GM10266 (cell line): ENCODE data around the gene HOXB2.

ENCODE experiments used
- DNase-seq: peaks from one replicate; pipeline ENCODE4 v3.0.0; 2012; ENCODE audit errors: extremely low spot score
- TF ChIP-seq, protein P1 (sequence below): IDR thresholded peaks from 2 replicates; pipeline ENCODE4 v1.5.1; 2012; ENCODE audit warnings: mild to moderate bottlenecking, low read depth; ENCODE audit not compliant: control insufficient read depth, insufficient read depth; ENCODE audit errors: missing control alignments

HOXB2 gene

DNA sequence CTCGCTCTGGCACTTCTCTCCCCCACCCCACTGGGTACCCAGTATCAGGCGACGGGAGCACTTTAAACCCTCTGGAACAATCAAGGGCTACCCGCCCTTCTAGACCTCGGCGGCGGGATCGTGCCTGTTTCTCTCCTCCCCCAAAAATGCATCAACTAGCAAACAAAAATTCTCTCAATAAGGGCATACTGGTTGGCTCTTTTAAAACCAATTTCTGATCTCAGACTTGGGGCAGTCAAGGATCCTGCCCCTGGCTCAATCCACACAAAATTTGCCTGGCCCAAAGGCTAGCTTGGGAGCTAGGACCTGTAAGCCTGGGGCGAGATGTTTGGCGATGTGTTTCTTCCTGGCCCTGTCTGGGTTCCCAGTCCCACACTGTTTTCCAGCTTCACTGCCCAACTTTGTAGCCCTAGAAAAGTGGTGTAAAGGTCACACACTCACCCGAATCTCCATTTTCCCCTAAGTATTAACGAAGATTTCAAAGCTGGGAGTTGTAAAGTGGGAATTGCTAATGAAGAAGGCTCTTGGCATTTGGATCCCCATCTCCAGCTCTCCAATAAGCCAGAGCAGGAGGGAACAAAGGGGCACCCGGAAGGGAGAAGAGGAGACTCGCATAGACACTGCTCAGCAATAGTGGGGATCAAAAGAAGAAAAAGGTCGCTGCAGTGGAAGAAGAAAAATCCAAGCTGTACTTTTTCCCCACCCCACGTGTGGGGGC, 14.4 kb upstream of the HOXB2 start:
- TF ChIP-seq, protein P1, sequence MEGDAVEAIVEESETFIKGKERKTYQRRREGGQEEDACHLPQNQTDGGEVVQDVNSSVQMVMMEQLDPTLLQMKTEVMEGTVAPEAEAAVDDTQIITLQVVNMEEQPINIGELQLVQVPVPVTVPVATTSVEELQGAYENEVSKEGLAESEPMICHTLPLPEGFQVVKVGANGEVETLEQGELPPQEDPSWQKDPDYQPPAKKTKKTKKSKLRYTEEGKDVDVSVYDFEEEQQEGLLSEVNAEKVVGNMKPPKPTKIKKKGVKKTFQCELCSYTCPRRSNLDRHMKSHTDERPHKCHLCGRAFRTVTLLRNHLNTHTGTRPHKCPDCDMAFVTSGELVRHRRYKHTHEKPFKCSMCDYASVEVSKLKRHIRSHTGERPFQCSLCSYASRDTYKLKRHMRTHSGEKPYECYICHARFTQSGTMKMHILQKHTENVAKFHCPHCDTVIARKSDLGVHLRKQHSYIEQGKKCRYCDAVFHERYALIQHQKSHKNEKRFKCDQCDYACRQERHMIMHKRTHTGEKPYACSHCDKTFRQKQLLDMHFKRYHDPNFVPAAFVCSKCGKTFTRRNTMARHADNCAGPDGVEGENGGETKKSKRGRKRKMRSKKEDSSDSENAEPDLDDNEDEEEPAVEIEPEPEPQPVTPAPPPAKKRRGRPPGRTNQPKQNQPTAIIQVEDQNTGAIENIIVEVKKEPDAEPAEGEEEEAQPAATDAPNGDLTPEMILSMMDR, result no peak
- no peak for DNase-seq

DNA sequence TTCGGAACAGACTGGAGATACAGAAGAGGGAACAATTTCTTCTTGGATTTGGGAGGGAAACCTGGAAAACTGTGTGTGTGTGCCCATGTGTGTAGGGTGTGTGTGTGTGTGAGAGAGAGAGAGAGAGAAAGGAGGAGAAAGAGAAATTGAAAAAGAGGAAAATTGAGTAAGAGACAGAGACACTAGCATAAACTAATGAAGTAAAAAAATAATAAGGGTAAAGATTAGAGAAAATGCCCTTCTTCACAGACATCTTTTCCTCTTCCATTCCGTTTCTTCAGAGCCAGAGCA, 13.9 kb upstream of the HOXB2 start:
- DNase-seq, result no peak
- TF ChIP-seq, protein P1, result no peak

DNA sequence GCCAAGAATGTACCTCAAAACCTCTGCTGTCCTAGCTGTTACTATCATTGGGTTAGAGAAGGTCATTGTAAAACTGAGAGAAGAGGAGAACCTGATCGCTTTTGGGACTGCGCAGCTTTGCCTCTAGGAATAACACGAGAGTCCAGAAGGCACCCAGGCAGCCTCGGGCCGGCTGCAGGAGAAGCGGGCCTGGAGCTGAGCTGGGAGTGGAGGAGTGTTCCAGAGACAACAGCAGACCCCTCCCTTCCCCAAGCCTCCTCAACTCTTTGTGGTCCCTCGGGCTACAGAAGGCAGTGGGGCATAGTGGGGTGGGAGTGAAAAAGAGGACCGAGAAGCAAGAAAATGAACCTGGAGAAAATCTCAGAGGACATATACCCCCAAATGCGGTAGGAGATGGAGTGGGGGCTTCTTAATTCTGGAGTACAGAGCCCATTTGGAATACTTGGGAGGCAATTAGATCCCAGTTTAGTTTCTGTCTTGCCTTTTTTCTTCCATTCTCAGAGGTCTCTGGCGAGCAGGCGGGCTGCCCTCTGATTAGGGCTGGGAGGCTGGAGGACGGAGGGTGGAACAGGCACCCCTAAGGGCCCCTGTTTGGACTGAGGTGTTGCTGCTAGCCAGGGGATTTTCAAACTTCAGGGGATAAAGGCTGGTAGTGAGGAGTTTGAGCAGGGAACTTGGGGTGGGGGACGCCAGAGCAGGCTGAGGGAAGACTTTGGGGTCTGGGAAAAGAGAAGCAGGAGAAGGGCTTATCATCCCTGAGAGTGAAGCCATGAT, 13.3 kb upstream of the HOXB2 start:
- TF ChIP-seq, protein P1, result no peak
- DNase-seq, result no peak

DNA sequence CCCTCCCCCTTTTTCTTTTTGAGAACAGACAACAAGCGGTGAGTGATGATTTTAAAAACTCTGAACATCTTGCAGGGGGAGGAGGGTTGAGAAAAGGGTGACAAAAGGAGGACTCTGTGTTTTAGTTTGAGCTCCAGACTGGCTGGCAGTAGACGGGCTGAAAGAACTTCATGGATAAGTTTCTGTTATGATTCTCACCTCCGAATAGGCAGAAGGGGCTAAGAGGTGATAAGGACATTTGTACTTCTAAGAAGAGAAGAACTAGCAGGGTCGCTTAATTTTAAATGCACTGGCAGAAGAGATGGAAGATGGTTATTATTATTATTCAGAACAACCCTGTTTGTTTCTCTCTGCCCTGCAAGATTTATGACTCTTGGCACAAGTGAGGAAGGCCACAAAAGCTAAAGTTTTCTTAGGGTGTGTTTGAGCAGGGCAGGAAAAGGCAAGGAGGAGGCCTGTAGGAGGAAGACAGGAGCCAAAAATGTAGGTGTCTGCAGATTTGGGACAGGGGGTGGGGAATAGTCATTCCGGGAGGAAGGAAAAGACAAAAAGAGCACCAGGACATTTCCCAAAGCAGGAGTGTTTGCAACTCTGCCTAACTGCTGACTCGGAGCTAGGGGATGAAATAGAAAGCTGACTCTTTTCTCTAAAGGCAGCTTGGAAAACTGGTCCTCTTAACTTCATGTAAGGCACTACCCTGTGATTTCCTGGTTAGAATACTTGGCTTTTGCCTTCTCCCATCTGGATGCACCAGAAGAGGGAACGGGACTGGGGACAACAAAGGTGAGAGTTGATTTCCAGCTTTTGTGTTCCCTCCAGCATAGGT, 11.9 kb upstream of the HOXB2 start:
- no peak for DNase-seq
- TF ChIP-seq, protein P1, result no peak

DNA sequence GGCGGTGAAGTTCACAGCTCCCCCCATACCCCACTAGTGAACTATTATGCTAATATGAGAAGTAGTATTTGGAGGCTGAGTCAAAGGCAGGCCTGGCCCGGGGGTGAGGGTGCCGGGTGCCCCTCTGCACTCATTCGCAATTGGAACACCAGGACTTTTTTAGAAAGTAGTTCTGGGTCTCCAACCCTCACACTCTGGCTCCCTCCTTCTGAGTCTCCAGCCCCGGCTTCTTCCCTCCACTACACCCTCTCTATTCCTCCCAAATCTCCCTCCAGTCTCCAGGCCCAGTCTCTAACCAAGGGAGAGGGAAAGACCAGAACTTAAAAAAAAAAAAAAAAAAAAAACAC, 11.3 kb upstream of the HOXB2 start:
- TF ChIP-seq, protein P1, result no peak

DNA sequence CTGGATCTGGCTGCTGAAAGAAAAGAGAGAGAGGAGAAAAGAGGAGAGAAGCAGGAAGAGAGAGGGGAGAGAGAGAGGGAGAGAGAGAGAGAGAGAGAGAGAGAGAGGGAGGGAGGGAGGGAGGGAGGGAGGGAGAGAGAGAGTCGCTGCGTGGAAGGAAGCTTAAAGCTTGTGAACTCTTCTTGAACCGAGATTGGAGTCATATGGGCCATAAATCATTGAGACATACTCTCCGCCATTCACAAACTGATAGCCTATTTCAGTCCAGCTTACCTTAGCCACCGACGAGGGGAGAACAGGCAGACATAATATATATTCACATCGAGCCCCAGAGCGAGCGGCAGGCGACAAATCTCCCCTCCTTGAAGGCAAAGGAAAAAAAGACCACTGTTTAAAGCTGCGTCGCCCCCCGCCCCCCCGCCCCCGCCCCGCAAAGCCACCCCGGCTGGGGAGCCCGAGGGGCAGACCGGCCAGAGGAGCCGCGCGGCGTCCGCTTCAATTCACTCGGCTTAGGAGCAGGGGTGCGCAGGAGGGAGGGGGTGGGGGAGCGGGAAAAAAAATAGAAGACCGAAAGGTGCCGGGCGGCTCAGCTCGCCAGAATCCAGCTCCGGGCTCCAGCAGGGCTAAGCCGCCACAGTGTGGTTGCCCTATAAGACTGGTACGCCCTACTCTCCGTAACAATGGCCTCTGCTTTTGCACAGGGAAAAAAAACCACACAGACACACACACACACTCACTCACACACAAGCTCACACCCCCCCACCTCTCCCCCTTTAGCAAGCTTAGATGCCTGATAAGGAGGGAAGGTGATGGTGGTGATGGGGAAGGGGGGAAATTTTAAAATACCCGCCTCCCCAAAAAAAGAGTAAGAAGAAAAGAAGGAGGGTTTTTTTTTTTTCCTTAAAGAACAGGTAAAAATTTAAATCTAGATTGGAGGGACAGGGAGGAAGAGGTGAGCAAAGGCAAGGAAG, 10.6 kb upstream of the HOXB2 start:
- TF ChIP-seq, protein P1, result no peak
- DNase-seq, result no peak

More for the DNA sequence above, 11.3 kb upstream of the HOXB2 start:
- no peak for DNase-seq
